PC-3 (cell line): ENCODE results near the gene TNNT1. TPM values are rescaled to one million over a fixed set of nuclear protein-coding genes. Genes with fewer than 3 reads are reported as not detected.

Source experiments
- ATAC-seq: fragments of 200-7000 bp; cut with Tn5 transposase; 2 replicates; pipeline ENCODE4 v1.9.1; 2020; ENCODE audit warnings: mild to moderate bottlenecking, moderate library complexity
- BruUV-seq: library from RNA; stranded (reverse); fragments of 400-500 nt; replicated peaks from 2 replicates; lab custom pipeline; 2021; lab: Mats Ljungman, UMichigan
- CTCF ChIA-PET: fragments of 300-600 bp; sonication (Branson Sonifier 250); formaldehyde crosslinking; loops from one replicate; lab custom pipeline; 2022; ENCODE audit warnings: antibody characterized with exemption; lab: Charles Lee
- POLR2A ChIA-PET: fragments of 300-600 bp; sonication (Branson Sonifier 250); formaldehyde crosslinking; loops from one replicate; lab custom pipeline; 2022; ENCODE audit warnings: antibody characterized with exemption; ENCODE audit not compliant: unreplicated experiment; lab: Charles Lee
- DNase-seq: peaks from one replicate; pipeline ENCODE4 v3.0.0-alpha.2; 2015
- H2AFZ ChIP-seq: fragments of 300-600 bp; sonication (generic); 2 replicates; pipeline ENCODE4 v1.6.0; 2016; ENCODE audit warnings: antibody characterized with exemption, low read length
- H3F3A ChIP-seq: fragments of 300-600 bp; sonication (generic); one replicate; pipeline ENCODE4 v1.6.0; 2017; ENCODE audit warnings: antibody characterized with exemption, low read length, control low read depth, mild to moderate bottlenecking; ENCODE audit not compliant: unreplicated experiment
- H3K27ac ChIP-seq: fragments of 300-600 bp; sonication (generic); 2 replicates; pipeline ENCODE4 v1.5.1; 2016; ENCODE audit warnings: mild to moderate bottlenecking, low read length
- H3K27me3 ChIP-seq: fragments of 300-600 bp; sonication (generic); 2 replicates; pipeline ENCODE4 v1.6.1; 2016; ENCODE audit warnings: low read length, mixed read lengths
- H3K36me3 ChIP-seq: fragments of 300-600 bp; sonication (generic); 2 replicates; pipeline ENCODE4 v1.6.1; 2016; ENCODE audit warnings: low read depth, mixed run types, low read length, mixed read lengths
- H3K4me1 ChIP-seq: fragments of 300-600 bp; sonication (generic); 2 replicates; pipeline ENCODE4 v1.5.1; 2016; ENCODE audit warnings: low read length; ENCODE audit not compliant: insufficient read depth
- H3K4me2 ChIP-seq: fragments of 300-600 bp; sonication (generic); 2 replicates; pipeline ENCODE4 v1.6.0; 2016; ENCODE audit warnings: low read length
- H3K4me3 ChIP-seq: fragments of 300-600 bp; sonication (generic); 2 replicates; pipeline ENCODE4 v1.5.1; 2016; ENCODE audit warnings: mild to moderate bottlenecking, low read length, mixed read lengths
- H3K79me2 ChIP-seq: fragments of 300-600 bp; sonication (generic); 2 replicates; pipeline ENCODE4 v1.6.1; 2017; ENCODE audit warnings: low read length, mixed read lengths
- H3K9ac ChIP-seq: fragments of 300-600 bp; sonication (generic); 2 replicates; pipeline ENCODE4 v1.6.0; 2016; ENCODE audit warnings: mild to moderate bottlenecking, low read length
- H3K9me2 ChIP-seq: fragments of 300-600 bp; sonication (generic); replicated peaks from 2 replicates; pipeline ENCODE4 v1.6.1; 2016; ENCODE audit warnings: mixed run types, low read length, mixed read lengths
- H3K9me3 ChIP-seq: fragments of 300-600 bp; sonication (generic); 2 replicates; pipeline ENCODE4 v1.6.1; 2016; ENCODE audit warnings: low read length, mixed read lengths
- H4K20me1 ChIP-seq: fragments of 300-600 bp; sonication (generic); 2 replicates; pipeline ENCODE4 v1.6.1; 2016; ENCODE audit warnings: low read length, mixed read lengths
- CTCF ChIP-seq: fragments of 300-600 bp; sonication (generic); conservative IDR thresholded peaks from 2 replicates; pipeline ENCODE4 v1.5.1; 2017; ENCODE audit warnings: antibody characterized with exemption, low read depth, mild to moderate bottlenecking, low read length
- EZH2 ChIP-seq: fragments of 300-600 bp; sonication (generic); IDR thresholded peaks from one replicate; pipeline ENCODE4 v1.6.1; 2017; ENCODE audit warnings: antibody characterized with exemption, mild to moderate bottlenecking, low read length; ENCODE audit not compliant: unreplicated experiment
- EZH2phosphoT487 ChIP-seq: fragments of 300-600 bp; sonication (generic); IDR thresholded peaks from 2 replicates; pipeline ENCODE4 v1.6.1; 2018; ENCODE audit warnings: mild to moderate bottlenecking, antibody characterized with exemption, low read length, borderline replicate concordance
- intact Hi-C: fragments of 100-400 bp; cut with micrococcal nuclease; formaldehyde crosslinking; loops from 2 replicates; pipeline ENCODE4 v1.9.0; 2023
- total RNA-seq: library from RNA; depleted of rRNA; stranded (reverse); fragments of >200 nt; gene quantifications from 2 replicates; pipeline ENCODE4 v1.2.3, GENCODE V29; 2014

TNNT1 gene
- total RNA-seq, 1 experiment from 2014 or later, result 266 TPM

GRCh38 chr19:55096061-55096701 is 52.8 kb downstream of the TNNT1 start:
- intact Hi-C loops, result no loop called here
- Histone ChIP-seq H2AFZ (no peak overlapping the region), H3K27me3 (no peaks in the 10 kb centered on the region), H3F3A (no peaks in the 10 kb centered on the region), H3K4me2 (no peak overlapping the region), H3K9ac (no peak overlapping the region), H4K20me1 (0 out of 2 replicates have a peak, but pooled peaks cover 3% of the 10 kb centered on the region), H3K27ac (no peak overlapping the region), H3K4me1 (no peaks in the 10 kb centered on the region), H3K9me3 (no peaks in the 10 kb centered on the region), H3K4me3 (no peak overlapping the region), H3K9me2 (no peaks in the 10 kb centered on the region), H3K79me2 (no peaks in the 10 kb centered on the region), H3K36me3 (peaks cover 10% of the 10 kb centered on the region; the same call in 1 of the 2 replicates)
- CTCF ChIA-PET, result no interaction called here
- POLR2A ChIA-PET, result no interaction called here
- ATAC-seq (peak; percentile 41), DNase-seq (no peak)
- BruUV-seq, result no TSS peak
- TF ChIP-seq EZH2phosphoT487 (no peak), CTCF (peak; percentile 29; the same call in 1 of the 2 replicates), EZH2 (no peak)

GRCh38 chr19:55095260-55096060 is 53.5 kb downstream of the TNNT1 start:
- ATAC-seq (0 out of 2 replicates have a peak, but pooled peaks have one; percentile 11), DNase-seq (no peak)
- BruUV-seq, result no TSS peak
- Histone ChIP-seq H2AFZ (no peak overlapping the region), H3K27me3 (no peaks in the 10 kb centered on the region), H3K9me3 (no peaks in the 10 kb centered on the region), H3K27ac (no peak overlapping the region), H3K4me1 (no peaks in the 10 kb centered on the region), H3K36me3 (peaks cover 13% of the 10 kb centered on the region; the same call in 1 of the 2 replicates), H3K9ac (no peak overlapping the region), H3K79me2 (no peaks in the 10 kb centered on the region), H3K9me2 (no peaks in the 10 kb centered on the region), H3K4me2 (no peak overlapping the region), H3F3A (no peaks in the 10 kb centered on the region), H3K4me3 (no peak overlapping the region), H4K20me1 (0 out of 2 replicates have a peak, but pooled peaks cover 2% of the 10 kb centered on the region)
- intact Hi-C loops, result no loop called here
- TF ChIP-seq CTCF, result no peak
- TF ChIP-seq EZH2phosphoT487, result no peak
- no peak for TF ChIP-seq EZH2
- CTCF ChIA-PET, result no interaction called here
- POLR2A ChIA-PET, result no interaction called here
